K562 (cell line): ENCODE measurements around the gene ORM1. TPM values are rescaled to one million over a fixed set of nuclear protein-coding genes. Genes with fewer than 3 reads are reported as not detected.

ENCODE experiments used
- ATAC-seq: fragments of 200-7000 bp; cut with Tn5 transposase; 3 replicates; pipeline ENCODE4 v1.9.1; 2020; ENCODE audit warnings: moderate library complexity
- BruUV-seq: library from RNA; stranded (reverse); fragments of 400-500 nt; replicated peaks from 2 replicates; lab custom pipeline; 2021; lab: Mats Ljungman, UMichigan
- CTCF ChIA-PET: fragments of 300-600 bp; formaldehyde crosslinking; extraction: SDS; loops from one replicate; lab custom pipeline; 2021; ENCODE audit warnings: low intra/inter-chr PET ratio; lab: Yijun Ruan, JAX
- POLR2A ChIA-PET: fragments of 300-600, 350-650 bp; sonication (Branson Sonifier 250); formaldehyde crosslinking; extraction: SDS; loops from one replicate; lab custom pipeline; 2021; ENCODE audit warnings: antibody characterized with exemption, inconsistent platforms; lab: Yijun Ruan, JAX
- DNase-seq, 4 experiments: peaks; one replicate each; pipeline versions ENCODE4 v3.0.0 to v3.0.0-alpha.2; 2011 to 2018; ENCODE audit warnings: low spot score in 3 of 4, mixed read lengths in 3 of 4; ENCODE audit errors: extremely low read depth in 1 of 4
- FAIRE-seq: peaks from 2 replicates; lab custom pipeline; 2011; peaks lifted over from hg19 to GRCh38; lab: Jason Lieb, UNC
- H2AFZ ChIP-seq: 2 replicates; pipeline ENCODE4 v1.6.0; 2011; ENCODE audit warnings: low read depth, low read length, control low read depth, inconsistent platforms
- H3K27ac ChIP-seq: fragments of 200-600 bp; 3 replicates; pipeline ENCODE4 v1.8.0; 2011; ENCODE audit warnings: low read depth, mild to moderate bottlenecking, control low read depth, inconsistent platforms, low read length, moderate library complexity, mixed read lengths; ENCODE audit errors: extremely low read depth
- H3K27me3 ChIP-seq, 2 experiments: fragments of 300-600 bp in 1 of 2; 2 replicates in 1 of 2; 3 replicates in 1 of 2; pipeline versions ENCODE4 v1.6.0 to v1.8.0; 2011; ENCODE audit warnings: inconsistent platforms in 2 of 2, low read length in 2 of 2, mild to moderate bottlenecking in 1 of 2, mixed read lengths in 1 of 2, moderate library complexity in 1 of 2; ENCODE audit not compliant: control insufficient read depth in 2 of 2, insufficient read depth in 2 of 2
- H3K36me3 ChIP-seq: fragments of 300-600 bp; 3 replicates; pipeline ENCODE4 v1.8.0; 2011; ENCODE audit warnings: mild to moderate bottlenecking, low read length, inconsistent platforms; ENCODE audit not compliant: control insufficient read depth, insufficient read depth
- H3K4me1 ChIP-seq, 2 experiments: fragments of 200-600 bp in 1 of 2; replicated peaks in 1 of 2; 2 replicates in 1 of 2; 3 replicates in 1 of 2; pipeline versions ENCODE4 v1.5.1 to v1.8.0; 2011; ENCODE audit warnings: inconsistent platforms in 2 of 2, low read length in 2 of 2, mild to moderate bottlenecking in 1 of 2, mixed read lengths in 1 of 2, moderate library complexity in 1 of 2; ENCODE audit not compliant: control insufficient read depth in 2 of 2, insufficient read depth in 2 of 2
- H3K4me2 ChIP-seq: 2 replicates; pipeline ENCODE4 v1.6.1; 2011; ENCODE audit warnings: low read length, control low read depth, inconsistent platforms, mixed read lengths; ENCODE audit not compliant: insufficient read depth
- H3K4me3 ChIP-seq: fragments of 200-600 bp; sonication (generic), shearing (Covaris generic); 2 replicates; pipeline ENCODE4 v1.5.1; 2016; ENCODE audit warnings: control low read depth, inconsistent platforms
- H3K79me2 ChIP-seq: fragments of 200-600 bp; 3 replicates; pipeline ENCODE4 v1.8.0; 2011; ENCODE audit warnings: low read length, inconsistent platforms; ENCODE audit not compliant: control insufficient read depth, insufficient read depth
- H3K9ac ChIP-seq, 2 experiments: 2 replicates each; pipeline versions ENCODE4 v1.6.0 to v1.6.1; 2011; ENCODE audit warnings: low read depth in 2 of 2, low read length in 2 of 2, control low read depth in 1 of 2, inconsistent platforms in 1 of 2, mild to moderate bottlenecking in 1 of 2, mixed read lengths in 1 of 2; ENCODE audit not compliant: insufficient read depth in 1 of 2
- H3K9me1 ChIP-seq: one replicate; pipeline ENCODE4 v1.6.0; 2011; ENCODE audit warnings: inconsistent platforms, mild to moderate bottlenecking, low read length, moderate library complexity; ENCODE audit not compliant: control insufficient read depth, insufficient read depth
- H3K9me3 ChIP-seq: replicated peaks from 2 replicates; pipeline ENCODE4 v1.5.1; 2011; ENCODE audit warnings: low read depth, low read length, inconsistent platforms; ENCODE audit not compliant: control insufficient read depth, insufficient read depth
- H4K20me1 ChIP-seq: replicated peaks from 2 replicates; pipeline ENCODE4 v1.6.1; 2011; ENCODE audit warnings: low read length, inconsistent platforms, mixed read lengths; ENCODE audit not compliant: control insufficient read depth, insufficient read depth
- SAFB2 ChIP-seq: fragments of 200-400 bp; formaldehyde crosslinking; IDR thresholded peaks from 2 replicates; pipeline ENCODE4 v1.6.1; 2018; ENCODE audit warnings: borderline replicate concordance, low read length, low read depth, moderate library complexity; ENCODE audit not compliant: severe bottlenecking
- ZNF146 ChIP-seq: IDR thresholded peaks from one replicate; pipeline ENCODE4 v1.6.1; 2018; ENCODE audit warnings: missing compliant biosample characterization; ENCODE audit not compliant: unreplicated experiment
- WGBS: fragments of 100-300 bp; shearing (Covaris generic); methylation state at CpG from one replicate; pipeline ENCODE4 v1.1.6; 2016; ENCODE audit warnings: low coverage, mixed read lengths; ENCODE audit not compliant: insufficient coverage; ENCODE audit errors: missing lambda C conversion rate; 5-methylcytosine and 5-hydroxymethylcytosine counted together
- in situ Hi-C: fragments of 300-500 bp; cut with MboI; formaldehyde crosslinking; loops from 4 replicates; pipeline ENCODE4 v1.15.0; 2018; ENCODE audit warnings: inconsistent platforms, mixed read lengths
- intact Hi-C: fragments of 100-400 bp; cut with micrococcal nuclease; formaldehyde crosslinking; loops from 2 replicates; pipeline ENCODE4 v1.14.2; 2022
- polyA plus RNA-seq, 8 experiments: library from polyadenylated mRNA; depleted of rRNA in 4 of 8; stranded (reverse) in 5 of 8; unstranded in 3 of 8; fragments of >200 nt; fragmentation: Nextera tagmentation in 2 of 8; fragmentation: Illumina TruSeq in 1 of 8; extraction: Ambion mirVana in 2 of 8; extraction: Trizol in 1 of 8; gene quantifications; 2 replicates each; pipeline versions ENCODE4 v1.2.1 to v1.2.3, GENCODE V29; 2011 to 2014; ENCODE audit warnings: inconsistent platforms in 1 of 8, missing spikeins in 1 of 8
- total RNA-seq, 7 experiments: library from RNA; depleted of rRNA in 6 of 7; stranded (reverse); fragments of >200 nt in 6 of 7; fragmentation: Illumina TruSeq in 2 of 7; extraction: Trizol in 2 of 7; gene quantifications; 2 replicates each; pipeline versions ENCODE4 v1.2.1 to v1.2.3, GENCODE V29; 2011 to 2021; ENCODE audit warnings: low replicate concordance in 1 of 7
- TF ChIP-seq, protein P1 (sequence below), 3 experiments: IDR thresholded peaks in 2 of 3; conservative IDR thresholded peaks in 1 of 3; 2 replicates each; pipeline ENCODE4 v1.5.1; 2011 to 2012; ENCODE audit warnings: low read length in 3 of 3, mild to moderate bottlenecking in 3 of 3, control low read depth in 2 of 3, improper control_type of control experiment in 1 of 3, inconsistent platforms in 1 of 3, low read depth in 1 of 3, mixed read lengths in 1 of 3, moderate library complexity in 1 of 3; ENCODE audit not compliant: insufficient read depth in 2 of 3
- TF ChIP-seq, protein P2 (sequence below): fragments of 450-650 bp; IDR thresholded peaks from 2 replicates; pipeline ENCODE4 v1.6.1; 2016

Gene ORM1
- total and polyA plus RNA-seq, 9 of the 15 experiments (the other 6 are each of a cell fraction or from before 2014, with no cell fraction given): 2.9 TPM; not detected in 8

DNA sequence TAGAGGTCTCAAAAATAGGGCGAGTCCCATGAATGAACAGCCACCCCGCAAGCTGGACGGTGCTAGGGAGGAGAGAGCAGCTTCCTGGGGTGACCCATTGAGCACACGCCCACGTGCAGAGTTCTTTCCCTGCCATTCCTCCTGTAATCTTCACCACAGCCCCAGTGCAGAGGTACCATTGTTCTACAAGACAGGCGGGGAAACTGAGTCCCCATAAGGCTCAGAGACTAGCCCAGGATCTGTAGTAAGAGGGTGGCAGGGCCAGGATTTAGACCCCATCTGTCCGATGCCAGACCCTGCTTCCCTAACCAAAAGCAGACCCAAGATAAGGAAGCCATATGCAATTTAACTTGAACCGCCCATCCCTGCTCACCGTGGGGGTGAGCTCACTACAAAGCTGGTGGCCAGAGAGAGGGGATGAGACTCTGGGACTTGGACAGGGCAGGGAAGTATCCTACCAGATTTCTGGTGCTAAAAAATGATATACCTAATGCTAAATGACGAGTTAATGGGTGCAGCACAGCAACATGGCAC, 36.7 kb upstream of the ORM1 start:
- ChIA-PET CTCF (no interaction called here), POLR2A (interaction anchor here (0.6 kb wide), 1 partner anchor 283 kb away, joined by 3 read pairs; no protein-coding TSS in a partner anchor)
- Histone ChIP-seq H3K4me2 (no peak overlapping the region), H3K9me1 (no peaks in the 10 kb centered on the region), H3K27me3 (peaks cover 7 to 58% of the 10 kb centered on the region in 2 experiments), H3K4me3 (no peak overlapping the region), H3K27ac (no peak overlapping the region), H3K36me3 (no peaks in the 10 kb centered on the region), H3K4me1 (peaks cover 0 to 4% of the 10 kb centered on the region in 2 experiments; a peak in 2 of 5 replicates), H3K9ac (no peak overlapping the region), H2AFZ (no peak overlapping the region), H3K9me3 (no peaks in the 10 kb centered on the region), H4K20me1 (peaks cover 13% of the 10 kb centered on the region; the same call in 1 of the 2 replicates), H3K79me2 (no peaks in the 10 kb centered on the region)
- no TSS peak for BruUV-seq
- in situ Hi-C loops: loop anchor here (10.0 kb wide), 3 partner anchors 131 to 601 kb away; partner anchors contain the start of gene COL27A1
- TF ChIP-seq SAFB2 (no peak), ZNF146 (CRISPR knock-in tag) (no peak)
- no peak for DNase-seq
- no peak for FAIRE-seq
- no peak for ATAC-seq
- 4% methylated on average over 10 of the region's 10 CpGs for whole genome bisulfite sequencing
- intact Hi-C loops: no loop called here

- no peak overlapping the region for H3K27ac ChIP-seq
- no peak overlapping the region for H3K4me2 ChIP-seq
- H2AFZ ChIP-seq: no peak overlapping the region
- no peaks in the 10 kb centered on the region for H3K9me1 ChIP-seq
- H3K27me3 ChIP-seq: peaks cover 0 to 51% of the 10 kb centered on the region in 2 experiments; a peak in 2 of 5 replicates
- peaks cover 6% of the 10 kb centered on the region; the same call in 1 of the 2 replicates for H4K20me1 ChIP-seq
- TF ChIP-seq, protein P1, sequence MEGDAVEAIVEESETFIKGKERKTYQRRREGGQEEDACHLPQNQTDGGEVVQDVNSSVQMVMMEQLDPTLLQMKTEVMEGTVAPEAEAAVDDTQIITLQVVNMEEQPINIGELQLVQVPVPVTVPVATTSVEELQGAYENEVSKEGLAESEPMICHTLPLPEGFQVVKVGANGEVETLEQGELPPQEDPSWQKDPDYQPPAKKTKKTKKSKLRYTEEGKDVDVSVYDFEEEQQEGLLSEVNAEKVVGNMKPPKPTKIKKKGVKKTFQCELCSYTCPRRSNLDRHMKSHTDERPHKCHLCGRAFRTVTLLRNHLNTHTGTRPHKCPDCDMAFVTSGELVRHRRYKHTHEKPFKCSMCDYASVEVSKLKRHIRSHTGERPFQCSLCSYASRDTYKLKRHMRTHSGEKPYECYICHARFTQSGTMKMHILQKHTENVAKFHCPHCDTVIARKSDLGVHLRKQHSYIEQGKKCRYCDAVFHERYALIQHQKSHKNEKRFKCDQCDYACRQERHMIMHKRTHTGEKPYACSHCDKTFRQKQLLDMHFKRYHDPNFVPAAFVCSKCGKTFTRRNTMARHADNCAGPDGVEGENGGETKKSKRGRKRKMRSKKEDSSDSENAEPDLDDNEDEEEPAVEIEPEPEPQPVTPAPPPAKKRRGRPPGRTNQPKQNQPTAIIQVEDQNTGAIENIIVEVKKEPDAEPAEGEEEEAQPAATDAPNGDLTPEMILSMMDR (IDR thresholded peaks at IDR 0.05 in 2 of 3, conservative IDR thresholded peaks at IDR 0.05 in 1 of 3; ENCODE audit: insufficient read depth in 2 of 3, low read depth in 1 of 3, low read length in 3 of 3): peak in 1 of 3 experiments; percentile 7; a peak in 1 of 6 replicates
- TF ChIP-seq, protein P2, sequence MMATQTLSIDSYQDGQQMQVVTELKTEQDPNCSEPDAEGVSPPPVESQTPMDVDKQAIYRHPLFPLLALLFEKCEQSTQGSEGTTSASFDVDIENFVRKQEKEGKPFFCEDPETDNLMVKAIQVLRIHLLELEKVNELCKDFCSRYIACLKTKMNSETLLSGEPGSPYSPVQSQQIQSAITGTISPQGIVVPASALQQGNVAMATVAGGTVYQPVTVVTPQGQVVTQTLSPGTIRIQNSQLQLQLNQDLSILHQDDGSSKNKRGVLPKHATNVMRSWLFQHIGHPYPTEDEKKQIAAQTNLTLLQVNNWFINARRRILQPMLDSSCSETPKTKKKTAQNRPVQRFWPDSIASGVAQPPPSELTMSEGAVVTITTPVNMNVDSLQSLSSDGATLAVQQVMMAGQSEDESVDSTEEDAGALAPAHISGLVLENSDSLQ: no peak
- POLR2A ChIA-PET: interaction anchor here (1.0 kb wide), 1 partner anchor 25 kb away, joined by 3 read pairs; no protein-coding TSS in a partner anchor
- H3K4me3 ChIP-seq: no peak overlapping the region
- ATAC-seq: no peak
- BruUV-seq: no TSS peak
- DNase-seq: no peak
- H3K9me3 ChIP-seq: no peaks in the 10 kb centered on the region
- no peak overlapping the region for H3K9ac ChIP-seq
- intact Hi-C loops (no loop called here), in situ Hi-C loops (loop anchor here (10.0 kb wide), 3 partner anchors 132 to 602 kb away; partner anchors contain the start of gene COL27A1)
- no peaks in the 10 kb centered on the region for H3K79me2 ChIP-seq
- CTCF ChIA-PET: no interaction called here
- H3K36me3 ChIP-seq: no peaks in the 10 kb centered on the region
- no peak for FAIRE-seq
- peaks cover 0 to 4% of the 10 kb centered on the region in 2 experiments; a peak in 2 of 5 replicates for H3K4me1 ChIP-seq
- 1% methylated on average over 15 of the region's 16 CpGs for WGBS
Measured at GRCh38 chr9:114287001-114287762, 35.7 kb upstream of the ORM1 start.
